Caco-2 (cell line): ENCODE data around the gene PLPP4. TPM values are rescaled to one million over a fixed set of nuclear protein-coding genes. Genes with fewer than 3 reads are reported as not detected.

ENCODE experiments used
- BruUV-seq: library from RNA; stranded (reverse); fragments of 400-500 nt; replicated peaks from 2 replicates; lab custom pipeline; 2021; lab: Mats Ljungman, UMichigan
- CTCF ChIA-PET: fragments of 300-600 bp; sonication (Branson Sonifier 250); formaldehyde crosslinking; loops from one replicate; lab custom pipeline; 2022; ENCODE audit warnings: antibody characterized with exemption; lab: Charles Lee
- POLR2A ChIA-PET: fragments of 300-600 bp; sonication (Branson Sonifier 250); formaldehyde crosslinking; loops from one replicate; lab custom pipeline; 2022; ENCODE audit warnings: antibody characterized with exemption; lab: Charles Lee
- DNase-seq, 2 experiments: peaks; one replicate each; pipeline versions ENCODE4 v3.0.0 to v3.0.0-alpha.2; 2020 to 2022
- H3K27me3 ChIP-seq: replicated peaks from 2 replicates; pipeline ENCODE4 v1.6.0; 2011; ENCODE audit warnings: low read length; ENCODE audit not compliant: control insufficient read depth, insufficient read depth
- H3K36me3 ChIP-seq: 2 replicates; pipeline ENCODE4 v1.5.1; 2011; ENCODE audit warnings: low read length; ENCODE audit not compliant: control insufficient read depth, insufficient read depth
- H3K4me1 ChIP-seq: fragments of 250-450 bp; sonication (Bioruptor Pico); 2 replicates; pipeline ENCODE4 v1.5.1; 2020; ENCODE audit warnings: mild to moderate bottlenecking
- H3K4me3 ChIP-seq: 2 replicates; pipeline ENCODE4 v1.5.1; 2011; ENCODE audit warnings: low read depth, mild to moderate bottlenecking, control low read depth, low read length
- H3K9me3 ChIP-seq: fragments of 250-450 bp; sonication (Bioruptor Pico); 2 replicates; pipeline ENCODE4 v1.5.1; 2020; ENCODE audit warnings: mild to moderate bottlenecking, moderate library complexity
- H3K27ac Mint-ChIP-seq: one replicate; pipeline ENCODE4 v1.8.0; 2022; ENCODE audit warnings: mixed read lengths; ENCODE audit not compliant: unreplicated experiment
- H3K27me3 Mint-ChIP-seq: one replicate; pipeline ENCODE4 v1.8.0; 2022; ENCODE audit warnings: mixed read lengths; ENCODE audit not compliant: insufficient read depth, unreplicated experiment
- H3K36me3 Mint-ChIP-seq: one replicate; pipeline ENCODE4 v1.8.0; 2022; ENCODE audit warnings: mild to moderate bottlenecking, mixed read lengths; ENCODE audit not compliant: insufficient read depth, unreplicated experiment
- H3K4me1 Mint-ChIP-seq: one replicate; pipeline ENCODE4 v1.8.0; 2022; ENCODE audit warnings: low read depth, mixed read lengths; ENCODE audit not compliant: unreplicated experiment
- H3K4me3 Mint-ChIP-seq: one replicate; pipeline ENCODE4 v1.8.0; 2022; ENCODE audit warnings: mild to moderate bottlenecking, moderate library complexity, mixed read lengths; ENCODE audit not compliant: unreplicated experiment
- H3K9me3 Mint-ChIP-seq: one replicate; pipeline ENCODE4 v1.8.0; 2022; ENCODE audit warnings: mixed read lengths; ENCODE audit not compliant: unreplicated experiment
- CTCF ChIP-seq, 2 experiments: fragments of 200-600 bp in 1 of 2; IDR thresholded peaks; 1 replicate in 1 of 2; 2 replicates in 1 of 2; pipeline versions ENCODE4 v1.5.1 to v1.8.0; 2011 to 2022; ENCODE audit warnings: antibody characterized with exemption in 1 of 2, control low read depth in 1 of 2, inconsistent platforms in 1 of 2, low read depth in 1 of 2, low read length in 1 of 2, mild to moderate bottlenecking in 1 of 2, moderate library complexity in 1 of 2; ENCODE audit not compliant: insufficient read depth in 1 of 2, severe bottlenecking in 1 of 2, unreplicated experiment in 1 of 2
- intact Hi-C: fragments of 100-400 bp; cut with micrococcal nuclease; formaldehyde crosslinking; loops from one replicate; pipeline ENCODE4 v1.10.0; 2022; ENCODE audit not compliant: unreplicated experiment
- total RNA-seq: library from RNA; stranded (reverse); gene quantifications from 2 replicates; pipeline ENCODE4 v1.2.3, GENCODE V29; 2022

The PLPP4 gene
- total RNA-seq, 1 experiment from 2014 or later: 0.61 TPM

GRCh38 chr10:120431251-120431651, 25.8 kb upstream of the PLPP4 start:
- H3K27me3 Mint-ChIP-seq: peaks cover 24% of the 10 kb centered on the region
- H3K4me3 Mint-ChIP-seq: no peak overlapping the region
- no peaks in the 10 kb centered on the region for H3K36me3 ChIP-seq
- no peak for TF ChIP-seq CTCF (IDR thresholded peaks at IDR 0.05; ENCODE audit: insufficient read depth in 1 of 2, low read depth in 1 of 2, low read length in 1 of 2, severe bottlenecking in 1 of 2, unreplicated experiment in 1 of 2)
- POLR2A ChIA-PET: no interaction called here
- intact Hi-C loops: no loop called here
- peaks cover 3% of the 10 kb centered on the region; the same call in 1 of the 2 replicates for H3K27me3 ChIP-seq
- H3K27ac Mint-ChIP-seq: no peak overlapping the region
- no peaks in the 10 kb centered on the region for H3K4me1 Mint-ChIP-seq
- CTCF ChIA-PET: no interaction called here
- no peak for DNase-seq
- no peaks in the 10 kb centered on the region for H3K9me3 ChIP-seq
- H3K36me3 Mint-ChIP-seq: no peaks in the 10 kb centered on the region
- no TSS peak for BruUV-seq
- H3K4me3 ChIP-seq: no peak overlapping the region
- no peaks in the 10 kb centered on the region for H3K9me3 Mint-ChIP-seq
- no peaks in the 10 kb centered on the region for H3K4me1 ChIP-seq

GRCh38 chr10:120432209-120432608, 24.8 kb upstream of the PLPP4 start:
- no TSS peak for BruUV-seq

GRCh38 chr10:120433141-120433540, 23.9 kb upstream of the PLPP4 start:
- ChIA-PET POLR2A (no interaction called here), CTCF (no interaction called here)
- H3K27me3 ChIP-seq: peaks cover 3% of the 10 kb centered on the region; the same call in 1 of the 2 replicates
- no peaks in the 10 kb centered on the region for H3K4me1 Mint-ChIP-seq
- no peak for TF ChIP-seq CTCF (IDR thresholded peaks at IDR 0.05; ENCODE audit: insufficient read depth in 1 of 2, low read depth in 1 of 2, low read length in 1 of 2, severe bottlenecking in 1 of 2, unreplicated experiment in 1 of 2)
- intact Hi-C loops: no loop called here
- no peaks in the 10 kb centered on the region for H3K9me3 Mint-ChIP-seq
- no TSS peak for BruUV-seq
- H3K27me3 Mint-ChIP-seq: peaks cover 23% of the 10 kb centered on the region
- no peak overlapping the region for H3K4me3 Mint-ChIP-seq
- H3K36me3 Mint-ChIP-seq: no peaks in the 10 kb centered on the region
- no peaks in the 10 kb centered on the region for H3K9me3 ChIP-seq
- no peak overlapping the region for H3K4me3 ChIP-seq
- no peaks in the 10 kb centered on the region for H3K4me1 ChIP-seq
- H3K36me3 ChIP-seq: no peaks in the 10 kb centered on the region
- no peak overlapping the region for H3K27ac Mint-ChIP-seq
- no peak for DNase-seq

More at GRCh38 chr10:120432209-120432608, 24.8 kb upstream of the PLPP4 start:
- no peaks in the 10 kb centered on the region for H3K36me3 Mint-ChIP-seq
- no peaks in the 10 kb centered on the region for H3K9me3 Mint-ChIP-seq
- ChIA-PET POLR2A (no interaction called here), CTCF (no interaction called here)
- no peaks in the 10 kb centered on the region for H3K4me1 Mint-ChIP-seq
- no peak for TF ChIP-seq CTCF (IDR thresholded peaks at IDR 0.05; ENCODE audit: insufficient read depth in 1 of 2, low read depth in 1 of 2, low read length in 1 of 2, severe bottlenecking in 1 of 2, unreplicated experiment in 1 of 2)
- no peak overlapping the region for H3K27ac Mint-ChIP-seq
- intact Hi-C loops: no loop called here
- H3K4me3 Mint-ChIP-seq: no peak overlapping the region
- Histone ChIP-seq H3K9me3 (no peaks in the 10 kb centered on the region), H3K27me3 (peaks cover 3% of the 10 kb centered on the region; the same call in 1 of the 2 replicates), H3K4me3 (no peak overlapping the region), H3K4me1 (no peaks in the 10 kb centered on the region), H3K36me3 (no peaks in the 10 kb centered on the region)
- peaks cover 23% of the 10 kb centered on the region for H3K27me3 Mint-ChIP-seq
- no peak for DNase-seq
